ENCODE measurements around the gene GLE1.
A peak's percentile ranks its signal among the peaks of the same experiment; 100 is the strongest.

Gene GLE1

GRCh38 chr9:128540634-128541360, 36.3 kb downstream of the GLE1 start:
- H3K4me3 ChIP-seq (ENCODE audit: low read length in 2 of 2), result no peak overlapping the region
- no peak overlapping the region for H3K23ac ChIP-seq (ENCODE audit: low read depth, low read length, poor library complexity)
- H3K9ac ChIP-seq (ENCODE audit: low read depth, low read length, poor library complexity), result no peak overlapping the region
- peaks cover 14 to 71% of the 10 kb centered on the region in 2 donors for H3K36me3 ChIP-seq (replicated peaks in 1 of 2; ENCODE audit: control insufficient read depth in 2 of 2, insufficient read depth in 2 of 2, low read length in 2 of 2)
- H3K27me3 ChIP-seq (ENCODE audit: control insufficient read depth in 3 of 3, insufficient read depth in 3 of 3, low read depth in 1 of 3, low read length in 3 of 3), result no peaks in the 10 kb centered on the region
- no peaks in the 10 kb centered on the region for H3K79me1 ChIP-seq (ENCODE audit: low read depth, low read length)
- H4K8ac ChIP-seq (ENCODE audit: low read depth, low read length), result no peak overlapping the region
- no peaks in the 10 kb centered on the region for H3K4me1 ChIP-seq (ENCODE audit: control insufficient read depth in 2 of 2, insufficient read depth in 1 of 2, low read depth in 1 of 2, low read length in 2 of 2)
- H2AFZ ChIP-seq (ENCODE audit: low read length), result no peak overlapping the region
- H2AK5ac ChIP-seq (ENCODE audit: low read depth, low read length), result no peak overlapping the region
- H3K14ac ChIP-seq (ENCODE audit: low read length), result no peak overlapping the region
- no peak overlapping the region for H3K27ac ChIP-seq (replicated peaks; ENCODE audit: low read length)
- DNase-seq (ENCODE audit: low spot score), result no peak
- H2BK15ac ChIP-seq (ENCODE audit: low read length), result no peak overlapping the region
- no peaks in the 10 kb centered on the region for H3K9me3 ChIP-seq (replicated peaks in 1 of 2; ENCODE audit: control insufficient read depth in 2 of 2, insufficient read depth in 1 of 2, low read depth in 1 of 2, low read length in 2 of 2)
- H2BK120ac ChIP-seq (ENCODE audit: low read depth, low read length), result no peak overlapping the region
- no peak overlapping the region for H4K91ac ChIP-seq (ENCODE audit: low read depth, low read length, poor library complexity)
- no peak overlapping the region for H2BK12ac ChIP-seq (ENCODE audit: low read length)
- H2BK5ac ChIP-seq (ENCODE audit: low read length), result no peak overlapping the region
- H3K18ac ChIP-seq (ENCODE audit: low read length), result no peak overlapping the region
- WGBS, 2 donors (ENCODE audit: extremely low coverage in 2 of 2, insufficient read length in 2 of 2, insufficient replicate concordance in 1 of 2), result no CpG with 5 or more reads among the region's 3 CpGs
- H3K4ac ChIP-seq (ENCODE audit: low read length), result no peak overlapping the region
- H3K4me2 ChIP-seq (ENCODE audit: insufficient read depth, low read length, poor library complexity, severe bottlenecking), result no peak overlapping the region

GRCh38 chr9:128546504-128546903, 42.0 kb downstream of the GLE1 start:
- Histone ChIP-seq H3K14ac (ENCODE audit: low read length) (no peak overlapping the region), H2BK12ac (ENCODE audit: low read length) (no peak overlapping the region), H4K91ac (ENCODE audit: low read depth, low read length, poor library complexity) (no peak overlapping the region), H3K4me2 (ENCODE audit: insufficient read depth, low read length, poor library complexity, severe bottlenecking) (no peak overlapping the region), H2BK120ac (ENCODE audit: low read depth, low read length) (no peak overlapping the region), H2AFZ (ENCODE audit: low read length) (no peak overlapping the region), H3K36me3 (replicated peaks in 1 of 2; ENCODE audit: control insufficient read depth in 2 of 2, insufficient read depth in 2 of 2, low read length in 2 of 2) (peaks cover 2 to 15% of the 10 kb centered on the region in 2 donors), H3K18ac (ENCODE audit: low read length) (no peak overlapping the region), H3K4me3 (ENCODE audit: low read length in 2 of 2) (no peak overlapping the region), H4K8ac (ENCODE audit: low read depth, low read length) (no peak overlapping the region), H3K27ac (replicated peaks; ENCODE audit: low read length) (no peak overlapping the region), H2BK5ac (ENCODE audit: low read length) (no peak overlapping the region), H2BK15ac (ENCODE audit: low read length) (no peak overlapping the region), H3K9ac (ENCODE audit: low read depth, low read length, poor library complexity) (no peak overlapping the region), H3K4ac (ENCODE audit: low read length) (no peak overlapping the region), H3K27me3 (ENCODE audit: control insufficient read depth in 3 of 3, insufficient read depth in 3 of 3, low read depth in 1 of 3, low read length in 3 of 3) (no peaks in the 10 kb centered on the region), H2AK5ac (ENCODE audit: low read depth, low read length) (no peak overlapping the region), H3K9me3 (replicated peaks in 1 of 2; ENCODE audit: control insufficient read depth in 2 of 2, insufficient read depth in 1 of 2, low read depth in 1 of 2, low read length in 2 of 2) (no peaks in the 10 kb centered on the region), H3K79me1 (ENCODE audit: low read depth, low read length) (no peaks in the 10 kb centered on the region), H3K23ac (ENCODE audit: low read depth, low read length, poor library complexity) (no peak overlapping the region), H3K4me1 (ENCODE audit: control insufficient read depth in 2 of 2, insufficient read depth in 1 of 2, low read depth in 1 of 2, low read length in 2 of 2) (peaks cover 6 to 15% of the 10 kb centered on the region in 2 donors)
- WGBS, 2 donors (ENCODE audit: extremely low coverage in 2 of 2, insufficient read length in 2 of 2, insufficient replicate concordance in 1 of 2), result no CpG with 5 or more reads among the region's 3 CpGs
- no peak for DNase-seq (ENCODE audit: low spot score)

- Histone ChIP-seq H4K91ac (ENCODE audit: low read depth, low read length, poor library complexity) (no peak overlapping the region), H3K4me1 (ENCODE audit: control insufficient read depth in 2 of 2, insufficient read depth in 1 of 2, low read depth in 1 of 2, low read length in 2 of 2) (peaks cover 6 to 18% of the 10 kb centered on the region in 2 donors), H3K9ac (ENCODE audit: low read depth, low read length, poor library complexity) (no peak overlapping the region), H2BK12ac (ENCODE audit: low read length) (no peak overlapping the region), H4K8ac (ENCODE audit: low read depth, low read length) (no peak overlapping the region), H3K4ac (ENCODE audit: low read length) (no peak overlapping the region), H2BK15ac (ENCODE audit: low read length) (no peak overlapping the region), H2AK5ac (ENCODE audit: low read depth, low read length) (no peak overlapping the region), H3K27me3 (ENCODE audit: control insufficient read depth in 3 of 3, insufficient read depth in 3 of 3, low read depth in 1 of 3, low read length in 3 of 3) (no peaks in the 10 kb centered on the region), H2BK120ac (ENCODE audit: low read depth, low read length) (no peak overlapping the region), H2BK5ac (ENCODE audit: low read length) (no peak overlapping the region), H3K9me3 (replicated peaks in 1 of 2; ENCODE audit: control insufficient read depth in 2 of 2, insufficient read depth in 1 of 2, low read depth in 1 of 2, low read length in 2 of 2) (no peaks in the 10 kb centered on the region), H3K79me1 (ENCODE audit: low read depth, low read length) (no peaks in the 10 kb centered on the region), H2AFZ (ENCODE audit: low read length) (no peak overlapping the region), H3K14ac (ENCODE audit: low read length) (no peak overlapping the region), H3K18ac (ENCODE audit: low read length) (no peak overlapping the region), H3K23ac (ENCODE audit: low read depth, low read length, poor library complexity) (no peak overlapping the region), H3K27ac (replicated peaks; ENCODE audit: low read length) (no peak overlapping the region), H3K4me3 (ENCODE audit: low read length in 2 of 2) (no peak overlapping the region), H3K4me2 (ENCODE audit: insufficient read depth, low read length, poor library complexity, severe bottlenecking) (no peak overlapping the region), H3K36me3 (replicated peaks in 1 of 2; ENCODE audit: control insufficient read depth in 2 of 2, insufficient read depth in 2 of 2, low read length in 2 of 2) (no peaks in the 10 kb centered on the region)
- WGBS, 2 donors (ENCODE audit: extremely low coverage in 2 of 2, insufficient read length in 2 of 2, insufficient replicate concordance in 1 of 2), result no CpG with 5 or more reads among the region's 7 CpGs
- DNase-seq (ENCODE audit: low spot score), result no peak
These were observed 44.4 kb downstream of the GLE1 start for GRCh38 chr9:128548876-128549275.

GRCh38 chr9:128550226-128550625, 45.7 kb downstream of the GLE1 start:
- no peaks in the 10 kb centered on the region for H3K36me3 ChIP-seq (replicated peaks in 1 of 2; ENCODE audit: control insufficient read depth in 2 of 2, insufficient read depth in 2 of 2, low read length in 2 of 2)
- no peak overlapping the region for H2BK120ac ChIP-seq (ENCODE audit: low read depth, low read length)
- H2AK5ac ChIP-seq (ENCODE audit: low read depth, low read length), result no peak overlapping the region
- no peak overlapping the region for H3K23ac ChIP-seq (ENCODE audit: low read depth, low read length, poor library complexity)
- no peak overlapping the region for H2BK15ac ChIP-seq (ENCODE audit: low read length)
- no peak overlapping the region for H4K8ac ChIP-seq (ENCODE audit: low read depth, low read length)
- no peaks in the 10 kb centered on the region for H3K9me3 ChIP-seq (replicated peaks in 1 of 2; ENCODE audit: control insufficient read depth in 2 of 2, insufficient read depth in 1 of 2, low read depth in 1 of 2, low read length in 2 of 2)
- H3K4me2 ChIP-seq (ENCODE audit: insufficient read depth, low read length, poor library complexity, severe bottlenecking), result no peak overlapping the region
- peak overlapping the region; percentile 93 for H2AFZ ChIP-seq (ENCODE audit: low read length)
- no peak overlapping the region for H2BK5ac ChIP-seq (ENCODE audit: low read length)
- no peak overlapping the region for H3K9ac ChIP-seq (ENCODE audit: low read depth, low read length, poor library complexity)
- H4K91ac ChIP-seq (ENCODE audit: low read depth, low read length, poor library complexity), result no peak overlapping the region
- WGBS, 2 donors (ENCODE audit: extremely low coverage in 2 of 2, insufficient read length in 2 of 2, insufficient replicate concordance in 1 of 2), result no CpG with 5 or more reads among the region's 2 CpGs
- H3K27ac ChIP-seq (replicated peaks; ENCODE audit: low read length), result no peak overlapping the region
- H3K79me1 ChIP-seq (ENCODE audit: low read depth, low read length), result no peaks in the 10 kb centered on the region
- H3K18ac ChIP-seq (ENCODE audit: low read length), result no peak overlapping the region
- no peak overlapping the region for H3K4ac ChIP-seq (ENCODE audit: low read length)
- no peaks in the 10 kb centered on the region for H3K27me3 ChIP-seq (ENCODE audit: control insufficient read depth in 3 of 3, insufficient read depth in 3 of 3, low read depth in 1 of 3, low read length in 3 of 3)
- H3K4me1 ChIP-seq (ENCODE audit: control insufficient read depth in 2 of 2, insufficient read depth in 1 of 2, low read depth in 1 of 2, low read length in 2 of 2), result peaks cover 14 to 31% of the 10 kb centered on the region in 2 donors
- DNase-seq (ENCODE audit: low spot score), result no peak
- H3K4me3 ChIP-seq (ENCODE audit: low read length in 2 of 2), result peak overlapping the region in 1 of 2 donors; percentile 79
- H2BK12ac ChIP-seq (ENCODE audit: low read length), result no peak overlapping the region
- H3K14ac ChIP-seq (ENCODE audit: low read length), result no peak overlapping the region

Data from neuronal stem cell (in vitro differentiated cells).